Ramos (cell line): ENCODE results near the gene DEGS1.
"Not testable (repeated sequence)": the region's sequence is repeated elsewhere in the genome, so short reads cannot be mapped to it uniquely, and the experiment has no call there.

Experiments used
- in situ Hi-C: fragments of 300-500 bp; cut with MboI; formaldehyde crosslinking; loops from one replicate; pipeline ENCODE4 v1.14.3; 2022; ENCODE audit warnings: low sequenced_read_pairs; ENCODE audit not compliant: unreplicated experiment

Gene DEGS1

DNA sequence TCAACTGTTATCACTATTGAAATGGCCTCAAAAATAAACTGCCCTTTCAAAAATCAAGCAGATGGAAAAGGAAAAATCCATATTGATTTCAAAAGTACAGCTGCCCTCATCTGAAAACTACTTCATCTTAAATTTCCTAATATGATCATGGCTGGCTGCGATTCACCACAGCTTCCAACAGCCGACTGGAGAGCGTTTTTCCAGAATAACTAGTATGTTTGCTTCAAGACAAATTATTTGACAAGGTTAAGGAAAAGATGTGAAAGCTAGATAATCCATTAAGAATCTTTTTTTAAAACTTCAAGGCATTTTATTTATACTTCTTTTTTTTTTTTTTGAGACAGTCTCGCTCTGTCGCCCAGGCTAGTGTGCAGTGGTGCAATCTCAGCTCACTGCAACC is 4.1 kb upstream of the DEGS1 start:
- in situ Hi-C loops, result no loop called here

DNA sequence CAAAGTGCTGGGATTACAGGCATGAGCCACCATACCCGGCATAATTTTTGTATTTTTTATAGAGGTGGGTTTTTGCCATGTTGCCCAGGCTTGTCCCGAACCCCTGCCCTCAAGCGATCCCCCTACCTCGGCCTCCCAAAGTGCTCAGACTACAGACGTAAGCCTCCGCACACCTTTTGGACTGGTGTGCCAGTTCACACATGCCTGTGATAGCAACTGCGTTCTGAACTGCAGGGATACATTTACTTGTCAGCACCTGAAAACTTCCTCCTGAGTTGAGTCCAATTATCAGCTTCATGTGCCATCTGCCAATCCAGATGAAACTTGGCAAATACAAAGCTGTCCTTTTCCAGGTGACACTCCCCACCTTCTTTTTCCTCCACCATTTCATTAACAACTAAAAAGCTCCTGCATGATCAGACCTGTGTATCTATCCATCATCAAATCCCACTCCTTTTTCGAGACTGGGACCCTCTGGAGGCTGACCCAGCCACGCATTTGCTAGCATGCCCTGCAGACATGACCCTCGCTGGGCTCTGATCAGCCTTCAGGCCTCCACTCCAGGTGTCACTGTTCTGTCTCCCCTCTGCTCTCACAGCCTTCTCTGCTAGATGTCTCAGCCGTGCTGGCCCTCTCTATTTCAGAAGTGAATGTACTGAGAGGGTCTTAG is 2.1 kb upstream of the DEGS1 start:
- in situ Hi-C loops, result no loop called here

DNA sequence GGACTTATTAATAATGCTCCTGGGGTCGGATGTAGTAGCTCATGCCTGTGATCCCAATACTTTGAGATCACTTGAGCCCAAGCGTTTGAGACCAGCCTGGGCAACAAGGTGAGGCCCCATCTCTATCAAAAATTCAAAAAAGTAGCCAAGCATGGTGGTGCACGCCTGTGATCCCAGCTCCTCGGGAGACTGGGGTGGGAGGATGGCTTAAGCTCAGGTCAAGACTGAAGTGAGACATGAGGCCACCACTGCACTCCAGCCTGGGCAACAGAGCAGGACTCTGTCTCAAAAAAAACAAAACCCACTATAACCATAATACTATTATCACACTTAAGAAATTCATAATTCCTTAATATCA is 1.6 kb upstream of the DEGS1 start:
- in situ Hi-C loops, result no loop called here

GRCh38 chr1:224182057-224182865 is 779 bp upstream of the DEGS1 start:
- in situ Hi-C loops, result no loop called here

DNA sequence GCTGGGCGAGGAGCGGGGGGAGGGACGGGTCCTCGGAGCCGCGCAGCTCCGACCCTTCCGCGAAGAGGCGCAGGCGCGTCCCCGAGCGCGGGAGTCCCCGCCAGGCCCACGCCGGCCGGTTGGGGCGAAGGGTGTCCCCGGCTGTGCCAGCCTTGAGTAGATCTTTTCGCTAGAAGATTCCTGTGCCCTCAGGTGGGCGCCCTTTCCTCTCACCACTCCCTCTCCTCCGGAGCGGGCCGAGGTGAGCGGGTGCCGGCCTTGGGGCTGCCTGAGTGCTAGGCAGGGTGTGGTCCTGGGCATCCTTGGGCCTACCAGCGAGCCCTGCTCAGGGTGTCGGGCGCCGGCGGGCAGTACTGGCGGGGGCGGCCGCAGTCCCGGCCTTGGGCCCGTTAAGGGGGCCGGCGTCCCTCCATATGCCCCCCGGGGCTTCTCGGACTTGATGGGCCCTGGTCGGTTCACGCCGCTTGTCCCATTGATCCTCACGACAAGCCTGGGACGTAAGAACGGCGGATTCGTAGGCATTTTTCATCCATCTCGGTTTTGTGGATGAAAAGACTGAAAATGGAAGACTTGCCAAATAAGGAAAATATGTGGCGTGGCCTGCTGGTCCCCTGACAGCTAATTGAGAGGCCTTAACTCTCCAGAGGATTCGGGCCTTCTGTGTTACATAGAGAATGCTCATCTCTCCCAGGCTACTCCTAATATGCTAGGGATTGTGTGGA is 712 bp downstream of the DEGS1 start:
- in situ Hi-C loops, result no loop called here

DNA sequence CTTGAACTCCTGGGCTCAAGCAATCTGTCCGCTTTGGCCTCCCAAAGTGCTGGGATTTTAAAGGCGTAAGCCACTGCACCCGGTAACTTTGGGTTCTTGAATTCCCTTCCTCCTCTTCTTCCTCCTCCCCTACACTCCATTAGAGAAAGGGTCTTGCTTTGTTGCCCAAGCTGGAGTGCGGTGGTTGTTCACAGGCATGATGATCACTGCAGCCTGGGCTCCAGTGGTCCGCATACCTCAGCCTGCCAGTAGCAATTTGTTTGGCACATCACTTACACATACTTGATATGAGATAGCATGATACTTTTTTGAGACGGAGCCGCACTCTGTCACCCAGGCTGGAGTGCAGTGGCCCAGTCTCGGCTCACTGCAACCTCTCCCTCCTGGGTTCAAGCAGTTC is 2.2 kb downstream of the DEGS1 start:
- in situ Hi-C loops, result no loop called here

DNA sequence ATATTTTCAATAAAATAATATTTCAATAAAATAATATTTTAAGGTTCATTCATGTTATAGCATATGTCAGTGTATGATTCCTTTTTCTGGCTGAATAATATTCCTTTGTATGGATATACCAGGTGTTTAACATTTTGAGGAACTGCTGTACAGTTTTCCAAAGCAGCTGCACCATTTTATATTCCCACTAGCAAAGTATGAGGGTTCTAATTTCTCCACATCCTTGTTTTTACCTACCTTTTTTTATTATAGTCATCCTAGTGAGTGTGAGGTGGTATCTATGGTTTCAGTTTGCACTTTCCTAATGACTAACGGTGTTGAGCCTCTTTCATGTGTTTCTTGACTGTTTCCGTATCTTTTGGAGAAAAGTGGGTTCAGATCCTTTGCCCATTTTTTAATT is 5.2 kb downstream of the DEGS1 start:
- in situ Hi-C loops, result no loop called here

GRCh38 chr1:224189561-224189960 is 6.5 kb downstream of the DEGS1 start:
- in situ Hi-C loops, result no loop called here

GRCh38 chr1:224192082-224192788 is 9.2 kb downstream of the DEGS1 start:
- in situ Hi-C loops, result no loop called here

DNA sequence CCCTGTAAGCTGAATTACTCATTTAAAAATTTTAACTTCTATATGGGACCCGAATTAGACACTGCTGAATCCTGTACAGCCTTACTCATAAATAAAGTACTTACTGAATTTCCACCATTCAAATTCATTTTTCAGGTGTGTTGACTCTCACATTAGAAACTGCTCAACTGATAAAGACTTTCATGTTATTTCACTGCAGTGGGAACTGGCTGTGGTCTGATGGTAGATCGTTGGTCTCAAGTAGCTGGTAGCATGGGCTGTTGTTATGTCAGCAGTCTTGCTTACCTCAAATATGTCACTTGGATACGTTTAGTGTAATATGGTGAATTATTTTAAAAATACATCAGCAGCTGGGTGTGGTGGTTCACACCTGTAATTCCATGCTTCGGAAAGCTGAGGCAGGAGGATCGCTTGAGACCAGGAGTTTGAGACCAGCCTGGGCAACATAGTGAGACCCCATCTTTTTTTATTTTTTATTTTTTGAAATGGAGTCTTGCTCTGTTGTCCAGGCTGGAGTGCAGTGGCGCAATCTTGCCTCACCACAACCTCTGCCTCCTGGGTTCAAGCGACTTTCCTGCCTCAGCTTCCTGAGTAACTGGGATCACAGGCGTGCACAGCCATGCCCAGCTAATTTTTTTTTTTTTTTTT is 10.4 kb downstream of the DEGS1 start:
- in situ Hi-C loops, result no loop called here

GRCh38 chr1:224196813-224197600 is 14.0 kb downstream of the DEGS1 start:
- in situ Hi-C loops, result no loop called here

GRCh38 chr1:224198572-224198971 is 15.5 kb downstream of the DEGS1 start:
- in situ Hi-C loops, result no loop called here

DNA sequence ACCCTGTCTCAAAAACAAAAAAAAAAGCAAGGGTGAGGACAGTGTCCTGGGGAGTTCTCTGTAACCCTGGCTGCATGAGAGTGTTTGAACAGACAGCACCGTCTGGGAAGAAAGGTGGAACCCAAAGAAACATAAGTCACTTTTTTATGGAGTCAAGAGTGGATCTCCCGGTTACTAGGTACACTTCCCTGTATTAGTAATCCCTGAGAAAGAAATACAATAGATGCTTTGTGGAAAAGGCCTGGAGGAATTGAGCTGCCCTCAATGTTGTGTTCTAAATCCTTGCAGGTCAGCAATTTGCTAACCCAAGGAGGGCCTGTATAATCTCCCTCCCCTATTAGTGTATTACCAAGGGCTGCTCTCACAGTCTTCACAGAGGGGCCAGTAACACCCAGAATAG is 16.6 kb downstream of the DEGS1 start:
- in situ Hi-C loops, result no loop called here

GRCh38 chr1:224201383-224201782 is 18.3 kb downstream of the DEGS1 start:
- in situ Hi-C loops, result no loop called here

DNA sequence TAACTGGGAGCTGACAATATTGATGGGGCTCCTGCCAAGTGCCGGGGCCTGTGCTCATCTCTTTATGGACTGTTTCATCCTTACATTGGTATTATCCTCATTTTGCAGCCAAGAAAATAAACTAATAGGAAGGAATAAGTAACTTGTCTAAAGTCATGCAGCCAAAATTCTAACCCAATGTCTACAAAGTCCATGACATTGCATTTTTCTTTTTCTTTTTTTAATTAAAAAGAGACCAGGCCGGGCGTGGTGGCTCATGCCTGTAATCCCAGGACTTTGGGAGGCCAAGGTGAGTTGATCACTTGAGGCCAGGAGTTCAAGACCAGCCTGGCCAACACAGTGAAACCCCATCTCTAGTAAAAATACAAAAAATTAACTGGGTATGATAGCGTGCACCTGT is 18.8 kb downstream of the DEGS1 start:
- in situ Hi-C loops, result no loop called here

- in situ Hi-C loops, result no loop called here
Observed at GRCh38 chr1:224203243-224204016, 20.4 kb downstream of the DEGS1 start.

GRCh38 chr1:224205438-224205840 is 22.4 kb downstream of the DEGS1 start:
- in situ Hi-C loops, result no loop called here

DNA sequence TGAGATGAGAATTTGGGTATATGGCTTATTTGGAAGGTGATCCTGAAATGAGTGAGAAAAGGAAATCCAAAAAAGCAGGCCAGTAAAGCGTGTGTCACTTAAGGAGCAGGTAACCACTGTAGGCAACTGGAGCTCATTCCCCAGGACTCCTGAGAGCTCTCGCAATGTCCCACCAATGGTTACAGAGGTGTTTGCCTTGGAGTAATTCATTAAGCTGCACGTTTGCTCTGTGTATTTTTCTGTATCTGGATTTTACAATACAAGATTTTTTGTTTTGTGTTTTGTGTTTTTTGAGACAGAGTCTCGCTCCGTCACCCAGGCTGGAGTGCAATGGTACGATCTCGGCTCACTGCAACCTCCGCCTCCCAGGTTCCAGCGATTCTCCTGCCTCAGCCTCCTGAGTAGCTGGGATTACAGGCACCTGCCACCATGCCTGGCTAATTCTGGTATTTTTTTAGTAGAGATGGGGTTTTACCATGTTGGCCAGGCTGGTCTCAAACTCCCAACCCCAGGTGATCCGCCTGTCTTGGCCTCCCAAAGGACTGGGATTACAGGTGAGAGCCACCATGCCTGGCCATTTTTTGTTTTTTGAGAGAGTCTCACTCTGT is 23.0 kb downstream of the DEGS1 start:
- in situ Hi-C loops, result not testable (repeated sequence)
